NCI-H1417 (cell line): ENCODE results near the gene OR11H6.
A peak's percentile ranks its signal among the peaks of the same experiment; 100 is the strongest.
"Not testable (repeated sequence)": the region's sequence is repeated elsewhere in the genome, so short reads cannot be mapped to it uniquely, and the experiment has no call there.

Source experiments
- DNase-seq, 3 experiments: peaks; one replicate each; lab custom pipeline; 2025; lab: John Stamatoyannopoulos, UW

Gene OR11H6

GRCh38 chr14:20223410-20223809 lies at the start of gene OR11H6:
Gene OR11H6 (plus strand): TSS chr14:20223710. CDS start chr14:20223710, 0 bp downstream.
- no peak for DNase-seq

DNA sequence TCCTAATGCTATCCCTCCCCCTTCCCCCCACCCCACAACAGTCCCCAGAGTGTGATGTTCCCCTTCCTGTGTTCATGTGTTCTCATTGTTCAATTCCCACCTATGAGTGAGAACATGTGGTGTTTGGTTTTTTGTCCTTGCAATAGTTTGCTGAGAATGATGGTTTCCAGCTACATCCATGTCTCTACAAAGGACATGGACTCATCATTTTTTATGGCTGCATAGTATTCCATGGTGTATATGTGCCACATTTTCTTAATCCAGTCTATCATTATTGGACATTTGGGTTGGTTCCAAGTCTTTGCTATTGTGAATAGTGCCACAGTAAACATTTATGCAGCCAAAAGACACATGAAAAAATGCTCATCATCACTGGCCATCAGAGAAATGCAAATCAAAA lies 49.3 kb upstream of the OR11H6 start:
- not testable (repeated sequence) for DNase-seq

GRCh38 chr14:20176330-20176729 lies 47.2 kb upstream of the OR11H6 start:
- DNase-seq: no peak

DNA sequence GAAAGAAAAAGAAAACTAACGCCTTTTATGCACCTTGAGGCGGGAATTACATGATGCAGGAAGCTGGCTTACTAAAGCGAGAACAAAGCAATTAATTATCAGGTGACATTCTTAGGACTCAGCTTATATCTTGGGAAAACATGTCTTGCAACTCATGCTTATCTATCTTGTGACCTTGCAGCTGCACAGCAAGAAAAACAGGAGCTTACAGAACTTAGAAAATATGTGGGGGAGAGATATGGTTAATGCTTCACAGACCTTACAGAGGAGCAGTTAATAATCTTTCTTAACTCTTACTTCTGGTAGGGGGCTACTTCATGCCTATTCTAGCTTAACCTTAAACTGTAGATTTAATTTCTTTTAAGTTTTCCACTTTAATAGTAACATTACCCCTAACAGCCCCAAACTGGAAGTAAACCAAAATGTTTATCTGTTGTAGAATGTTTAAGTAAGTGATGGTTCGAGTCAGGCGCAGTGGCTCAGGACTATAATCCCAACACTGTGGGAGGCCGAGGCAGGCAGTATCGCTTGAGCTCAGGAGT lies 46.0 kb upstream of the OR11H6 start:
- DNase-seq: no peak

DNA sequence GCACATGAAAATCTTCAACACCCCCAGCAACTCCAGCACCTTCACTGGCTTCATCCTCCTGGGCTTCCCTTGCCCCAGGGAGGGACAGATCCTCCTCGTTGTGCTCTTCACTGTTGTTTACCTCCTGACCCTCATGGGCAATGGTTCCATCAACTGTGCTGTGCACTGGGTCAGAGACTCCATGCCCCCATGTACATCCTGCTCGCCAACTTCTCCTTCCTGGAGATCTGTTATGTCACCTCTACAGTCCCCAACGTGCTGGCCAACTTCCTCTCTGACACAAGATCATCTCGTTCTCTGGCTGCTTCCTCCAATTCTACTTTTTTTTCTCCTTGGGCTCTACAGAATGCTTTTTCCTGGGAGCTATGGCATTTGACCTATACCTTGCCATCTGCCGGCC lies 44.3 kb upstream of the OR11H6 start:
- DNase-seq: no peak

GRCh38 chr14:20179880-20180279 lies 43.6 kb upstream of the OR11H6 start:
- no peak for DNase-seq

GRCh38 chr14:20180486-20180885 lies 43.0 kb upstream of the OR11H6 start:
- DNase-seq: no peak

DNA sequence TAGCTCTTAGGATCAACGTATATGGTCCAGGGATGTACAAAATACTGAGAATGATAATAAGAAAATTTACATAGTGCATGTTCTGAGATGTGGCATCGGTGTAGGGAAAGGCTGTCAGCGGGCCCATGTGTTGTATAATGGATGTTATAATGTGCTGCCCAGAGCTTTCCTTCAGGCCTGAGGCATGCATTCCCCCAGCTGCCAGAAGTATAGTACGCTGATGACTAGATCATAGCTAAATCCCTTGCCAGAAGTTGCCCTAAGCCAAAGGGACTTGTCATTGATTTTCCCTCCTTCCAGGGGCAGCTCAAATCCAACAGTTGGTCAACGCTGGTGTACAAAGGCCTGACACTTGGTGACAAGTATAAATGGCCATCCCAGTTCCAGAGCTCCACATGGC lies 39.3 kb upstream of the OR11H6 start:
- no peak for DNase-seq

- DNase-seq: no peak
These were observed 32.9 kb upstream of the OR11H6 start, which contains the start of gene OR11G2 for GRCh38 chr14:20190596-20190995. Gene OR11G2 (plus strand): TSS chr14:20190896. CDS start chr14:20197438, 6,542 bp downstream.

- no peak for DNase-seq
These were observed 32.1 kb upstream of the OR11H6 start for GRCh38 chr14:20191396-20191795.

DNA sequence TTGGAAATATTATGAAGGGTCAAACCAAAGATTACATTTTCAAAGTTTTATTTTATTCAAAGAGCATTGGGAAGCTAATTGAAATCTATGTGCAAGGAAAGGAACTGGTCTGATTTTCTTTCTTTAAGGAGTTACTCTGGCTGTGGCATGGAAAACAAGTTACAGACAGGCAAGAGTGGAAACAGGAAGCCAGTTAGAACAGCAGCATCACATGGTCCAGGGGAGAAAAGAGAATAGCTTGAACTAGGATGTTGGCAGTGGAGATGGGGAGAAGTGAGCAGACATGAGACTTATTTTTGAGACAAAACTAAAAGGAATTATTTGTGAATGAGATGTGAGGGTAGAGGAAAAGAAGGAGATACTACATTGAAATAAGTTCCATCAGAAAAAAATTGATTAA lies 29.4 kb upstream of the OR11H6 start:
- no peak for DNase-seq

GRCh38 chr14:20195170-20195569 lies 28.3 kb upstream of the OR11H6 start:
- not testable (repeated sequence) for DNase-seq

DNA sequence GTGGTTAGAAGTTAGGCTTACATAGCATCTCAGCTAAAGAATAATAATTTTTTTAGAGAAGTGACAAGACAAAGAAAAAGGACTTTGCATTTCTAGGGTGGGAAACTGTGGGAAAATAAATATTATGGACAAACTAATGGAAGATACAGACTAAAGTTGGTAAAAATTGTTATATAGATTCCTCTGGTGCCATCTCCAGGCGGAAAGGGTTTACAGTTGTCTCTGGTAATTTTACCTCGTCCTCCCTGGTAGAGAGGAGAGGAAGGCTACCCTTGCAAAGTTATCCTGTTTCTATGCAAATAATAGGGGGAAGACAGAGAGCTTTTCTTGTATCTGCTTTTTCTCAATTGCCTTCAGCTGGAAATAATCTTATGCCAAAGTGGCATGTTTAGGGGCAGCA lies 27.6 kb upstream of the OR11H6 start:
- DNase-seq: peak in 1 of 3 experiments; percentile 4

GRCh38 chr14:20197459-20197858 lies 26.1 kb upstream of the OR11H6 start:
- DNase-seq: no peak

DNA sequence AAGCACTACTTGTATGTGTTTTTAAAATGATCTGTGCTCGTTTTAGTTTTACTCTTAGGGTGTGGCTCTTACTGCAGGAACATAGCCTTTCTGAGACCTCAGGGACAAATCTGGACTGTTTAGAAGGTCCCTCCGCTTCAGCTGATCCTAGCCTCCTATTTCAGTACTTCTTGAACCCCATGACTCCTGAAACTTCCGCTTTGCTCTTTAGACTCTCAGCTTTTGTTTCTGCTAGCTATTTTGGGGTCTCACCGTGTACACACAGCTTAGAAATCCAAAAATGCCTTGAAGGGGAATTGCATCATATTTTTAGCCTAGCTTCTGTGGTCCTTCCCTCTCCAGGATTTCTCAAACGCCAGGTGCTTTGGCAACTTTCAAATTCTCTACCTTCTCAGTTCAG lies 24.5 kb upstream of the OR11H6 start:
- DNase-seq: no peak

GRCh38 chr14:20204721-20205120 lies 18.8 kb upstream of the OR11H6 start:
- no peak for DNase-seq

- DNase-seq: no peak
These were observed 13.9 kb upstream of the OR11H6 start for GRCh38 chr14:20209595-20209994.

GRCh38 chr14:20212406-20212805 lies 11.1 kb upstream of the OR11H6 start:
- DNase-seq: not testable (repeated sequence)

DNA sequence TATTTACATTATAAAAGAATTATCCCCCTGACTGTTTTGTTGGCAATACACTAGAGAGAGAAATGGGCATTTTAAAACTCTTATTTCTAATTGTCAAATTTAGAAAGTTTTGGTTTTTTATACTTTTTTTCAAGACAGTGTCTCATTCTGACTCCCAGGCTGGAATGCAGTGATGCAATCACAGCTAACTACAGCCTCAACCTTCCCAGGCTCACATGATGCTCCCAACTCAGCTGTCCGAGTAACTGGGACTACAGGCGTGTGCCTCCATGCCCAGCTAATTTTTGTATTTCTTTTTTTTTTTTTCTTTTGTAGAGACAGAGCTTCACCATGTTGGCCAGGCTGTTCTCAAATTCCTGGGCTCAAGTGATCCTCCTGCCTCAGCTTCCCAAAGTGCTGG lies 8.3 kb upstream of the OR11H6 start:
- no peak for DNase-seq

GRCh38 chr14:20219033-20219432 lies 4.5 kb upstream of the OR11H6 start:
- DNase-seq: no peak

GRCh38 chr14:20228681-20229080 lies 5.2 kb downstream of the OR11H6 start, which contains the start of gene OR11H7:
Gene OR11H7 (plus strand): TSS chr14:20228981.
- DNase-seq: no peak

DNA sequence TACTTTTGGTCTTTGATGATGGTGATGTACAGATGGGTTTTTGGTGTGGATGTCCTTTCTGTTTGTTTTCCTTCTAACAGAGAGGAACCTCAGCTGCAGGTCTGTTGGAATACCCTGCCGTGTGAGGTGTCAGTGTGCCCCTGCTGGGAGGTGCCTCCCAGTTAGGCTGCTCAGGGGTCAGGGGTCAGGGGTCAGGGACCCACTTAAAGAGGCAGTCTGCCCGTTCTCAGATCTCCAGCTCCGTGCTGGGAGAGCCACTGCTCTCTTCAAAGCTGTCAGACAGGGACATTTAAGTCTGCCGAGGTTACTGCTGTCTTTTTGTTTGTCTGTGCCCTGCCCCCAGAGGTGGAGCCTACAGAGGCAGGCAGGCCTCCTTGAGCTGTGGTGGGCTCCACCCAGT lies 11.9 kb downstream of the OR11H6 start:
- not testable (repeated sequence) for DNase-seq

DNA sequence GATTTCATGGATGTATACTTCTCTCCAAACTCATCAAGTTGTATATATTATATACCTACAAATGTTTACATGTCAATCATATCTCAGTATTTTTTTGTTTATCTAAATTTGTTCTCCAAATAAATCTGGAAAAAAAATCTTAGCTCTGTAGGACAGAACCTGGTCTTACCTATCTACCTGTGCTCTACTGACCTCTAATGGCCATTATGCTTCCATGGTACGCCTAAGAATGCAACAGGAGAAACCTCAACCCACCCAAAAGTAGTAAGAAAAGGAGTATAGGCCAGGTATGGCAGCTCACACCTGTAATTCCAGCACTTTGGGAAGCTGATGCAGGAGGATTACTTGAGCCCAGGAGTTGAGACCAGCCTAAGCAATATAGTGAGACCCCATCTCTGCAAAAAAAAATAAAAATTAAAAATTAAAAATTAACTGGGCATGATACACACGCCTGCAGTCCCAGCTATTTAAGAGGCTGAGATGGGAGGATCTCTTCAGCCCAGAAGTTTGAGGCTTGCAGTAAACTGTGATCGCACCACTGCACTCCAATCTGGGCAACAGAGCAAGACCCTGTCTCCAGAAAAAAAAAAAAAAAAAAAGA lies 24.2 kb downstream of the OR11H6 start:
- peak in 1 of 3 experiments; percentile 50 for DNase-seq

- no peak for DNase-seq
These were observed 39.2 kb downstream of the OR11H6 start for GRCh38 chr14:20262642-20263128.
